ENCODE results near the gene ELK3. TPM values are rescaled to one million over a fixed set of nuclear protein-coding genes. Genes with fewer than 3 reads are reported as not detected.

The ELK3 gene
- total RNA-seq, result 10 to 100 TPM; 46.3 TPM

- H3K4me3 Mint-ChIP-seq, result peak within 1 kb of the TSS; percentile 99
- DNase-seq, result peak; percentile 61
- ChIA-PET CTCF (interaction anchor here (1.7 to 2.1 kb wide), 3 partner anchors 17 to 21 kb away, joined by 6 to 14 read pairs (median 6); no protein-coding TSS in a partner anchor), POLR2A (interaction anchor here (0.6 to 6.4 kb wide), 5 partner anchors 11 to 18 kb away, joined by 3 to 103 read pairs (median 5); no protein-coding TSS in a partner anchor)
- peak within 1 kb of the TSS; percentile 99 for H3K27ac Mint-ChIP-seq
- peaks cover 44% of the 10 kb centered on the region for H3K4me1 Mint-ChIP-seq
- no peaks in the 10 kb centered on the region for H3K9me3 Mint-ChIP-seq
- H3K36me3 Mint-ChIP-seq (ENCODE audit: low read depth), result peaks cover 17% of the 10 kb centered on the region
- peaks cover 1% of the 10 kb centered on the region for H3K27me3 Mint-ChIP-seq
Measured at GRCh38 chr12:96193725-96194575, at the start of gene ELK3. TSS of gene ELK3 (plus strand) at chr12:96194375.

- Mint-ChIP-seq H3K9me3 (peaks cover 4% of the 10 kb centered on the region), H3K4me1 (peaks cover 27% of the 10 kb centered on the region)
- CTCF ChIA-PET, result interaction anchor here (0.8 kb wide), 1 partner anchor 677 kb away, joined by 3 read pairs; no protein-coding TSS in a partner anchor
Measured at GRCh38 chr12:96146747-96147146, 47.4 kb upstream of the ELK3 start.

GRCh38 chr12:96150442-96150841 is 43.7 kb upstream of the ELK3 start:
- Mint-ChIP-seq H3K4me1 (no peaks in the 10 kb centered on the region), H3K27me3 (no peaks in the 10 kb centered on the region), H3K9me3 (no peaks in the 10 kb centered on the region), H3K4me3 (no peak overlapping the region), H3K36me3 (ENCODE audit: low read depth) (no peaks in the 10 kb centered on the region), H3K27ac (no peak overlapping the region)
- POLR2A ChIA-PET, result interaction anchor here (0.8 kb wide), 1 partner anchor 12 kb away, joined by 4 read pairs; no protein-coding TSS in a partner anchor
- CTCF ChIA-PET, result no interaction called here
- DNase-seq, result no peak

More at GRCh38 chr12:96146747-96147146, 47.4 kb upstream of the ELK3 start:
- H3K4me3 Mint-ChIP-seq, result no peak overlapping the region
- no peak for DNase-seq
- no peaks in the 10 kb centered on the region for H3K36me3 Mint-ChIP-seq (ENCODE audit: low read depth)
- no peaks in the 10 kb centered on the region for H3K27me3 Mint-ChIP-seq
- POLR2A ChIA-PET, result interaction anchor here (1.2 kb wide), 1 partner anchor 31 kb away, joined by 4 read pairs; no protein-coding TSS in a partner anchor
- H3K27ac Mint-ChIP-seq, result no peak overlapping the region

- POLR2A ChIA-PET, result no interaction called here
- CTCF ChIA-PET, result no interaction called here
Measured at GRCh38 chr12:96152164-96152563, 42.0 kb upstream of the ELK3 start.

GRCh38 chr12:96153131-96153725 is 40.9 kb upstream of the ELK3 start:
- no peaks in the 10 kb centered on the region for H3K36me3 Mint-ChIP-seq (ENCODE audit: low read depth)

More at GRCh38 chr12:96152164-96152563, 42.0 kb upstream of the ELK3 start:
- no peaks in the 10 kb centered on the region for H3K27me3 Mint-ChIP-seq
- H3K4me1 Mint-ChIP-seq, result no peaks in the 10 kb centered on the region
- no peak overlapping the region for H3K4me3 Mint-ChIP-seq
- H3K9me3 Mint-ChIP-seq, result no peaks in the 10 kb centered on the region
- H3K36me3 Mint-ChIP-seq (ENCODE audit: low read depth), result no peaks in the 10 kb centered on the region
- no peak for DNase-seq
- no peak overlapping the region for H3K27ac Mint-ChIP-seq

GRCh38 chr12:96155181-96155580 is 39.0 kb upstream of the ELK3 start:
- H3K9me3 Mint-ChIP-seq, result peaks cover 2% of the 10 kb centered on the region

More at GRCh38 chr12:96153131-96153725, 40.9 kb upstream of the ELK3 start:
- ChIA-PET CTCF (no interaction called here), POLR2A (no interaction called here)
- H3K27me3 Mint-ChIP-seq, result no peaks in the 10 kb centered on the region
- H3K4me3 Mint-ChIP-seq, result no peak overlapping the region
- H3K4me1 Mint-ChIP-seq, result no peaks in the 10 kb centered on the region
- no peak overlapping the region for H3K27ac Mint-ChIP-seq
- no peaks in the 10 kb centered on the region for H3K9me3 Mint-ChIP-seq
- DNase-seq, result no peak

GRCh38 chr12:96155781-96156180 is 38.4 kb upstream of the ELK3 start:
- Mint-ChIP-seq H3K36me3 (ENCODE audit: low read depth) (no peaks in the 10 kb centered on the region), H3K27ac (no peak overlapping the region), H3K4me3 (no peak overlapping the region), H3K9me3 (peaks cover 2% of the 10 kb centered on the region), H3K27me3 (no peaks in the 10 kb centered on the region), H3K4me1 (no peaks in the 10 kb centered on the region)
- DNase-seq, result no peak
- ChIA-PET POLR2A (no interaction called here), CTCF (no interaction called here)

More at GRCh38 chr12:96155181-96155580, 39.0 kb upstream of the ELK3 start:
- ChIA-PET POLR2A (no interaction called here), CTCF (no interaction called here)
- H3K36me3 Mint-ChIP-seq (ENCODE audit: low read depth), result no peaks in the 10 kb centered on the region
- H3K27me3 Mint-ChIP-seq, result no peaks in the 10 kb centered on the region
- no peak for DNase-seq
- H3K4me3 Mint-ChIP-seq, result no peak overlapping the region
- H3K4me1 Mint-ChIP-seq, result no peaks in the 10 kb centered on the region
- no peak overlapping the region for H3K27ac Mint-ChIP-seq

- Mint-ChIP-seq H3K27me3 (no peaks in the 10 kb centered on the region), H3K27ac (no peak overlapping the region), H3K9me3 (peaks cover 2% of the 10 kb centered on the region), H3K4me1 (no peaks in the 10 kb centered on the region), H3K36me3 (ENCODE audit: low read depth) (no peaks in the 10 kb centered on the region), H3K4me3 (no peak overlapping the region)
- ChIA-PET POLR2A (no interaction called here), CTCF (no interaction called here)
- no peak for DNase-seq
Measured at GRCh38 chr12:96156211-96156610, 38.0 kb upstream of the ELK3 start.

GRCh38 chr12:96157427-96157826 is 36.7 kb upstream of the ELK3 start:
- H3K9me3 Mint-ChIP-seq, result peaks cover 2% of the 10 kb centered on the region
- H3K36me3 Mint-ChIP-seq (ENCODE audit: low read depth), result no peaks in the 10 kb centered on the region
- CTCF ChIA-PET, result interaction anchor here (1.2 to 1.5 kb wide), 3 partner anchors 8 to 91 kb away, joined by 3 to 4 read pairs (median 3); no protein-coding TSS in a partner anchor
- no peak overlapping the region for H3K27ac Mint-ChIP-seq
- DNase-seq, result no peak
- H3K4me1 Mint-ChIP-seq, result no peaks in the 10 kb centered on the region
- no peaks in the 10 kb centered on the region for H3K27me3 Mint-ChIP-seq
- POLR2A ChIA-PET, result no interaction called here
- no peak overlapping the region for H3K4me3 Mint-ChIP-seq

GRCh38 chr12:96164951-96165811 is 29.0 kb upstream of the ELK3 start:
- H3K4me3 Mint-ChIP-seq, result no peak overlapping the region
- ChIA-PET POLR2A (no interaction called here), CTCF (interaction anchor here (1.3 kb wide), 1 partner anchor 8 kb away, joined by 3 read pairs; no protein-coding TSS in a partner anchor)
- no peaks in the 10 kb centered on the region for H3K9me3 Mint-ChIP-seq
- no peaks in the 10 kb centered on the region for H3K36me3 Mint-ChIP-seq (ENCODE audit: low read depth)
- no peaks in the 10 kb centered on the region for H3K27me3 Mint-ChIP-seq
- H3K4me1 Mint-ChIP-seq, result no peaks in the 10 kb centered on the region
- no peak for DNase-seq
- no peak overlapping the region for H3K27ac Mint-ChIP-seq

GRCh38 chr12:96166765-96167164 is 27.4 kb upstream of the ELK3 start:
- Mint-ChIP-seq H3K9me3 (peaks cover 4% of the 10 kb centered on the region), H3K4me1 (no peaks in the 10 kb centered on the region), H3K4me3 (no peak overlapping the region), H3K27ac (no peak overlapping the region), H3K36me3 (ENCODE audit: low read depth) (no peaks in the 10 kb centered on the region), H3K27me3 (no peaks in the 10 kb centered on the region)
- POLR2A ChIA-PET, result interaction anchor here (1.4 kb wide), 1 partner anchor 29 kb away, joined by 3 read pairs; no protein-coding TSS in a partner anchor
- CTCF ChIA-PET, result interaction anchor here (0.8 kb wide), 1 partner anchor 168 kb away, joined by 3 read pairs; no protein-coding TSS in a partner anchor
- DNase-seq, result no peak

GRCh38 chr12:96167492-96167891 is 26.7 kb upstream of the ELK3 start:
- Mint-ChIP-seq H3K27me3 (no peaks in the 10 kb centered on the region), H3K36me3 (ENCODE audit: low read depth) (peaks cover 4% of the 10 kb centered on the region), H3K4me1 (no peaks in the 10 kb centered on the region), H3K27ac (no peak overlapping the region), H3K9me3 (peaks cover 7% of the 10 kb centered on the region), H3K4me3 (no peak overlapping the region)
- CTCF ChIA-PET, result interaction anchor here (0.8 kb wide), 1 partner anchor 169 kb away, joined by 3 read pairs; no protein-coding TSS in a partner anchor
- POLR2A ChIA-PET, result interaction anchor here (1.4 kb wide), 1 partner anchor 28 kb away, joined by 3 read pairs; no protein-coding TSS in a partner anchor
- no peak for DNase-seq

Measured in activated CD4-positive, alpha-beta memory T cell treated with anti-CD3 and anti-CD28 coated beads, Interleukin-2, amount 10 ng/mL, durations not matched to agents 7 days and 5 days (primary cell).